ENCODE measurements around the gene SH2D7.

DNA sequence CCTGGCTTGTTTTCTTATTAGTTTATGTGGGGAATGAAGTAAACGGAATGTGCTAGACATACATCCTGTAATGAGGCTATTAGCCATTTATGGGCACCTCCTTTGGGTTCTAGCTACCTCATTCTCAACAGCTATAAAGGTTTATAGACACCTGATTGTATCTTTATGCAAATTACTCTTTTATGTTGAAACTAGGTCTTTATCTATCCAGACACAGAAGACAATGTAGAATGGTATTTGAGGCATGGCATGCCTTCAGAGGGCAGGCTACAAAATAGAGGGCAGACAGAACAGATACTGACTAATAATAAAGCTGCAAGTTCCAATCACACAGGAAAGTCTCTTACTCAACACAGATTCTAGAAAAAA is 41.9 kb upstream of the SH2D7 start:
- TF ChIP-seq, protein P1, sequence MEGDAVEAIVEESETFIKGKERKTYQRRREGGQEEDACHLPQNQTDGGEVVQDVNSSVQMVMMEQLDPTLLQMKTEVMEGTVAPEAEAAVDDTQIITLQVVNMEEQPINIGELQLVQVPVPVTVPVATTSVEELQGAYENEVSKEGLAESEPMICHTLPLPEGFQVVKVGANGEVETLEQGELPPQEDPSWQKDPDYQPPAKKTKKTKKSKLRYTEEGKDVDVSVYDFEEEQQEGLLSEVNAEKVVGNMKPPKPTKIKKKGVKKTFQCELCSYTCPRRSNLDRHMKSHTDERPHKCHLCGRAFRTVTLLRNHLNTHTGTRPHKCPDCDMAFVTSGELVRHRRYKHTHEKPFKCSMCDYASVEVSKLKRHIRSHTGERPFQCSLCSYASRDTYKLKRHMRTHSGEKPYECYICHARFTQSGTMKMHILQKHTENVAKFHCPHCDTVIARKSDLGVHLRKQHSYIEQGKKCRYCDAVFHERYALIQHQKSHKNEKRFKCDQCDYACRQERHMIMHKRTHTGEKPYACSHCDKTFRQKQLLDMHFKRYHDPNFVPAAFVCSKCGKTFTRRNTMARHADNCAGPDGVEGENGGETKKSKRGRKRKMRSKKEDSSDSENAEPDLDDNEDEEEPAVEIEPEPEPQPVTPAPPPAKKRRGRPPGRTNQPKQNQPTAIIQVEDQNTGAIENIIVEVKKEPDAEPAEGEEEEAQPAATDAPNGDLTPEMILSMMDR (IDR thresholded peaks at IDR 0.05) = no peak
- TF ChIP-seq EZH2 (IDR thresholded peaks at IDR 0.05; ENCODE audit: borderline replicate concordance, insufficient read depth, low read depth, low read length, poor library complexity, severe bottlenecking) = no peak

Measured in B cell (primary cell).